ENCODE measurements around the gene NRXN3. TPM values are rescaled to one million over a fixed set of nuclear protein-coding genes. Genes with fewer than 3 reads are reported as not detected.
A peak's percentile ranks its signal among the peaks of the same experiment; 100 is the strongest.

The NRXN3 gene
- total and polyA plus RNA-seq, 2 of the 4 experiments (the other 2 are of a cell fraction): 4.8 to 25.1 TPM

- Histone ChIP-seq H3K36me3 (ENCODE audit: control insufficient read depth, insufficient read depth, low read length) (no peaks in the 10 kb centered on the region), H3K4ac (ENCODE audit: low read depth, low read length) (no peak overlapping the region), H3K4me3 (ENCODE audit: insufficient read depth, low read depth, low read length) (no peak overlapping the region), H3K9ac (ENCODE audit: low read depth, low read length) (no peak overlapping the region), H2AK9ac (replicated peaks; ENCODE audit: low read depth, low read length, poor library complexity) (no peak overlapping the region), H3K9me3 (ENCODE audit: control insufficient read depth, insufficient read depth, low read length) (no peaks in the 10 kb centered on the region), H2BK15ac (ENCODE audit: low read depth, low read length) (no peak overlapping the region), H2AK5ac (ENCODE audit: low read depth, low read length) (no peak overlapping the region), H2BK5ac (ENCODE audit: low read depth, low read length, poor library complexity, severe bottlenecking) (no peak overlapping the region), H3K9me1 (ENCODE audit: insufficient read depth, low read length) (no peaks in the 10 kb centered on the region), H3K27me3 (ENCODE audit: control insufficient read depth, insufficient read depth, low read length) (no peaks in the 10 kb centered on the region; the same call in 1 of the 2 replicates), H4K8ac (ENCODE audit: low read depth in 2 of 2, low read length in 2 of 2) (no peak overlapping the region), H2BK120ac (ENCODE audit: low read depth, low read length) (no peak overlapping the region), H3K23ac (ENCODE audit: low read depth, low read length) (no peak overlapping the region), H3K14ac (replicated peaks; ENCODE audit: low read depth, low read length) (no peak overlapping the region), H2AFZ (replicated peaks; ENCODE audit: low read length, poor library complexity) (no peak overlapping the region), H3K27ac (ENCODE audit: insufficient read depth, low read length) (no peak overlapping the region), H3K79me1 (ENCODE audit: low read depth in 1 of 2, low read length in 2 of 2) (no peaks in the 10 kb centered on the region), H4K20me1 (ENCODE audit: insufficient read depth, low read length) (no peaks in the 10 kb centered on the region), H4K91ac (ENCODE audit: insufficient read depth, low read depth, low read length) (no peak overlapping the region), H2BK20ac (ENCODE audit: low read depth, low read length) (no peak overlapping the region), H3K4me2 (ENCODE audit: low read depth, low read length) (no peak overlapping the region), H3K18ac (ENCODE audit: low read depth, low read length) (no peak overlapping the region), H3K4me1 (ENCODE audit: control insufficient read depth, insufficient read depth, low read length) (no peaks in the 10 kb centered on the region), H3K56ac (ENCODE audit: extremely low read depth, insufficient read depth, low read length) (no peak overlapping the region), H4K5ac (ENCODE audit: low read depth, low read length) (no peak overlapping the region)
- CTCF ChIA-PET: no interaction called here
- in situ Hi-C loops (cut with MboI; ENCODE audit: low sequenced_read_pairs): no loop called here
- no TSS peak for BruUV-seq (replicated peaks)
- WGBS, 2 experiments (ENCODE audit: extremely low coverage in 2 of 2, insufficient read length in 1 of 2): no CpG with 5 or more reads among the region's 5 CpGs
- POLR2A ChIA-PET (ENCODE audit: unreplicated experiment): no interaction called here
- ATAC-seq (ENCODE audit: low read depth): no peak
- dilution Hi-C loops (cut with HindIII; ENCODE audit: low sequenced_read_pairs, unreplicated experiment): no loop called here
- DNase-seq: peak; percentile 10
- intact Hi-C loops (cut with micrococcal nuclease): no loop called here
- TF ChIP-seq ELK1 (IDR thresholded peaks at IDR 0.05; ENCODE audit: borderline replicate concordance, low read depth, low read length): no peak
- no peak for TF ChIP-seq MAZ (IDR thresholded peaks at IDR 0.05; ENCODE audit: borderline replicate concordance, low read depth, low read length)
- TF ChIP-seq NFE2L2 (IDR thresholded peaks at IDR 0.05; ENCODE audit: low read depth, low read length): no peak
- TF ChIP-seq USF2 (IDR thresholded peaks at IDR 0.05; ENCODE audit: low read depth, low read length): no peak
- TF ChIP-seq RAD21 (IDR thresholded peaks at IDR 0.05; ENCODE audit: low read length): no peak
- TF ChIP-seq POLR2A (IDR thresholded peaks at IDR 0.05; ENCODE audit: low read depth, low read length): no peak
- TF ChIP-seq BHLHE40 (IDR thresholded peaks at IDR 0.05; ENCODE audit: low read depth, low read length): no peak
- no peak for TF ChIP-seq MAFK (IDR thresholded peaks at IDR 0.05; ENCODE audit: low read depth, low read length)
- no peak for TF ChIP-seq CEBPB (IDR thresholded peaks at IDR 0.05; ENCODE audit: low read depth, low read length)
- no peak for TF ChIP-seq FOS (IDR thresholded peaks at IDR 0.05; ENCODE audit: low read depth, low read length)
- no peak for TF ChIP-seq MXI1 (IDR thresholded peaks at IDR 0.05; ENCODE audit: borderline replicate concordance, low read depth, low read length)
- no peak for TF ChIP-seq SMC3 (IDR thresholded peaks at IDR 0.05; ENCODE audit: low read depth, low read length)
- TF ChIP-seq CHD1 (IDR thresholded peaks at IDR 0.05; ENCODE audit: low read depth, low read length): no peak
- TF ChIP-seq CTCF (conservative IDR thresholded peaks at IDR 0.05; ENCODE audit: low read depth, low read length): no peak
- no peak for TF ChIP-seq RFX5 (IDR thresholded peaks at IDR 0.05; ENCODE audit: low read depth, low read length)
Measured at GRCh38 chr14:78985668-78986381, 815.7 kb downstream of the NRXN3 start.

Data from IMR-90 (cell line).